ENCODE data around the gene MFNG. TPM values are rescaled to one million over a fixed set of nuclear protein-coding genes. Genes with fewer than 3 reads are reported as not detected.
A peak's percentile ranks its signal among the peaks of the same experiment; 100 is the strongest.

MFNG gene
- total and polyA plus RNA-seq, 4 experiments from 2014 or later, result 213 to 441 (median 278) TPM

DNA sequence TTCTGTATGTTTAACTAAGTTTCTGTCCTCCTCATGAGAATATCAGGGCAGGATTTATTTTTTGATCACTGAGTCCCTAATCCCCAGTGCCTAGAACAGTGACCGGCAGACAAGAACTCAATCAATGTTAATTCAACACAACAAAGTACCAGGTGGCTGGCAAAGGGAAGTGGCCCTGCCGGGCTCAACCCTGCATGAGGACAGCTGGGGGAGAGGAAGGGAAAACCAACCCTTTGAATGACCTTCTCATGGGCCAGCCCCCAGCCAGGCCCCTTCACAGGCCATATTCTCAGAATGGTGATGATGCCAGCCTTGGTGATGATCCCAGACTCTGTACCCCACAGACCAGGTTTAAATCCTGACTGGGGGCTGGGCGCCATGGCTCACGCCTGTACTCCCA, 1.4 kb upstream of the MFNG start:
- POLR2A ChIA-PET (ENCODE audit: partially characterized antibody), result interaction anchor here (2.0 to 4.6 kb wide), 3 partner anchors 120 to 711 kb away, joined by 4 to 77 read pairs (median 44); partner anchors contain the start of genes GGA1, IFT27 and RAC2
- DNase-seq, result no peak
- Mint-ChIP-seq H3K27ac (peak overlapping the region; percentile 65 to 98 (median 96)), H3K36me3 (peaks cover 4 to 24% of the 10 kb centered on the region in 2 donors), H3K9me3 (peaks cover 0 to 3% (median 0%) of the 10 kb centered on the region in 8 donors), H3K4me1 (peaks cover 30 to 77% (median 50%) of the 10 kb centered on the region in 4 donors), H3K4me3 (peak overlapping the region; percentile 89 to 98 (median 96)), H3K27me3 (no peaks in the 10 kb centered on the region)
- no peaks in the 10 kb centered on the region for H3K27me3 ChIP-seq (ENCODE audit: insufficient read depth, low read length)
- peak overlapping the region; percentile 85 for H3K27ac ChIP-seq (ENCODE audit: low read depth, low read length)
- intact Hi-C loops (cut with micrococcal nuclease), result no loop called here
- H3K4me3 ChIP-seq (ENCODE audit: low read length in 2 of 2), result no peak overlapping the region
- peaks cover 51% of the 10 kb centered on the region for H3K4me1 ChIP-seq (ENCODE audit: insufficient read depth, low read length)
- H3K9me3 ChIP-seq (ENCODE audit: control insufficient read depth in 1 of 2, low read length in 2 of 2), result no peaks in the 10 kb centered on the region
- H3K36me3 ChIP-seq (ENCODE audit: insufficient read depth, low read length), result peaks cover 2% of the 10 kb centered on the region
- CTCF ChIA-PET (ENCODE audit: partially characterized antibody), result interaction anchor here (2.5 kb wide), 1 partner anchor 10 kb away, joined by 12 read pairs; no protein-coding TSS in a partner anchor

GRCh38 chr22:37487129-37487528, 945 bp upstream of the MFNG start:
- ChIA-PET POLR2A (ENCODE audit: partially characterized antibody) (interaction anchor here (1.4 to 4.8 kb wide), 10 partner anchors 8 to 711 kb away, joined by 4 to 77 read pairs (median 18); partner anchors contain the start of genes GGA1, IFT27, IL2RB and RAC2), CTCF (ENCODE audit: partially characterized antibody) (interaction anchor here (0.8 to 4.3 kb wide), 7 partner anchors 10 to 219 kb away, joined by 3 to 40 read pairs (median 8); partner anchors contain the start of gene GGA1)
- Histone ChIP-seq H3K27ac (ENCODE audit: low read depth, low read length) (peak overlapping the region; percentile 85), H3K27me3 (ENCODE audit: insufficient read depth, low read length) (no peaks in the 10 kb centered on the region), H3K4me3 (ENCODE audit: low read length in 2 of 2) (no peak overlapping the region), H3K9me3 (ENCODE audit: control insufficient read depth in 1 of 2, low read length in 2 of 2) (no peaks in the 10 kb centered on the region), H3K4me1 (ENCODE audit: insufficient read depth, low read length) (peaks cover 55% of the 10 kb centered on the region), H3K36me3 (ENCODE audit: insufficient read depth, low read length) (peaks cover 6% of the 10 kb centered on the region)
- Mint-ChIP-seq H3K9me3 (peaks cover 0 to 3% (median 0%) of the 10 kb centered on the region in 8 donors), H3K36me3 (peaks cover 8 to 28% of the 10 kb centered on the region in 2 donors), H3K4me1 (peaks cover 34 to 80% (median 54%) of the 10 kb centered on the region in 4 donors), H3K27ac (peak overlapping the region; percentile 94 to 98 (median 96)), H3K4me3 (peak overlapping the region; percentile 89 to 98 (median 96)), H3K27me3 (no peaks in the 10 kb centered on the region)
- no peak for DNase-seq
- intact Hi-C loops (cut with micrococcal nuclease), result no loop called here

GRCh38 chr22:37485395-37486223, 575 bp downstream of the MFNG start:
- Mint-ChIP-seq H3K9me3 (peaks cover 0 to 3% (median 0%) of the 10 kb centered on the region in 8 donors), H3K36me3 (peaks cover 16 to 40% of the 10 kb centered on the region in 2 donors), H3K27ac (peak overlapping the region; percentile 94 to 98 (median 96)), H3K4me1 (peaks cover 42 to 92% (median 61%) of the 10 kb centered on the region in 4 donors), H3K27me3 (no peaks in the 10 kb centered on the region), H3K4me3 (peak overlapping the region; percentile 89 to 98 (median 96))
- ChIA-PET CTCF (ENCODE audit: partially characterized antibody) (interaction anchor here (1.1 to 4.3 kb wide), 10 partner anchors 10 to 122 kb away, joined by 3 to 40 read pairs (median 6); partner anchors contain the start of gene GGA1), POLR2A (ENCODE audit: partially characterized antibody) (interaction anchor here (0.5 to 4.8 kb wide), 25 partner anchors 9 to 709 kb away, joined by 3 to 77 read pairs (median 6); partner anchors contain the start of genes CARD10, GGA1, IFT27 and IL2RB)
- peaks cover 18% of the 10 kb centered on the region for H3K36me3 ChIP-seq (ENCODE audit: insufficient read depth, low read length)
- H3K4me1 ChIP-seq (ENCODE audit: insufficient read depth, low read length), result peaks cover 68% of the 10 kb centered on the region
- intact Hi-C loops (cut with micrococcal nuclease), result loop anchor here (1.0 to 2.0 kb wide), 3 partner anchors 53 to 123 kb away; partner anchors contain the start of gene GGA1
- no peaks in the 10 kb centered on the region for H3K27me3 ChIP-seq (ENCODE audit: insufficient read depth, low read length)
- peak overlapping the region; percentile 85 to 87 for H3K4me3 ChIP-seq (ENCODE audit: low read length in 2 of 2)
- peak in 4 of 5 donors; percentile 15 to 50 (median 24) for DNase-seq
- H3K9me3 ChIP-seq (ENCODE audit: control insufficient read depth in 1 of 2, low read length in 2 of 2), result no peaks in the 10 kb centered on the region
- peak overlapping the region; percentile 85 for H3K27ac ChIP-seq (ENCODE audit: low read depth, low read length)

GRCh38 chr22:37484480-37485394, 1.4 kb downstream of the MFNG start:
- intact Hi-C loops (cut with micrococcal nuclease), result loop anchor here (1.0 to 2.0 kb wide), 3 partner anchors 54 to 124 kb away; partner anchors contain the start of gene GGA1
- Histone ChIP-seq H3K4me3 (ENCODE audit: low read length in 2 of 2) (peak overlapping the region; percentile 85 to 87), H3K4me1 (ENCODE audit: insufficient read depth, low read length) (peaks cover 68% of the 10 kb centered on the region), H3K36me3 (ENCODE audit: insufficient read depth, low read length) (peaks cover 27% of the 10 kb centered on the region), H3K27ac (ENCODE audit: low read depth, low read length) (peak overlapping the region; percentile 85), H3K9me3 (ENCODE audit: control insufficient read depth in 1 of 2, low read length in 2 of 2) (no peaks in the 10 kb centered on the region), H3K27me3 (ENCODE audit: insufficient read depth, low read length) (no peaks in the 10 kb centered on the region)
- peak overlapping the region; percentile 94 to 98 (median 96) for H3K27ac Mint-ChIP-seq
- H3K27me3 Mint-ChIP-seq, result no peaks in the 10 kb centered on the region
- ChIA-PET CTCF (ENCODE audit: partially characterized antibody) (interaction anchor here (0.6 to 4.3 kb wide), 10 partner anchors 10 to 321 kb away, joined by 3 to 40 read pairs (median 5); partner anchors contain the start of genes CYTH4 and GGA1), POLR2A (ENCODE audit: partially characterized antibody) (interaction anchor here (0.5 to 4.8 kb wide), 25 partner anchors 10 to 465 kb away, joined by 3 to 77 read pairs (median 5); partner anchors contain the start of genes ANKRD54, CARD10, GGA1 and MPST)
- peak; percentile 81 to 87 (median 85) for DNase-seq
- H3K36me3 Mint-ChIP-seq, result peaks cover 16 to 44% of the 10 kb centered on the region in 2 donors
- H3K4me1 Mint-ChIP-seq, result peaks cover 42 to 84% (median 58%) of the 10 kb centered on the region in 4 donors
- H3K4me3 Mint-ChIP-seq, result peak overlapping the region; percentile 89 to 98 (median 96)
- peaks cover 0 to 3% (median 0%) of the 10 kb centered on the region in 8 donors for H3K9me3 Mint-ChIP-seq

DNA sequence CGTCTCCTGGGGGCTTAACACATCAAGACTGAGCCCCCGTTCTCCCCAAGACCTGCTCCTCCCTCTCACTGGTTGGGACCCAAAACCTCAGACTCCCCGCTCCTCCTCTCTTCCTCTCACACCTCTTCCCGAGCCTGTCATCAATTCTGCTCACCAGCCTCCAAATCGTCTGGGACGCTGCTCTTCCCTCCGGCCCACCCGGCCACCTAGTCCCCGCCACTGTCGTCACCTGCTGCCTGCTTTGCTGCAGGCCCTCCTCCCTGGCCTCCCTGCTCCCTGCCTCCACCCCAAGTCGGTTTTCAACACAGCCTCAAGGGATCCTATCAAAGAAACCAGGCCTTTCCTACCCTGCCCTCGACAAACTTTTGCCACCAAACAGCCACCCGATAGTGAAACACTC, 3.1 kb downstream of the MFNG start:
- peaks cover 57% of the 10 kb centered on the region for H3K4me1 ChIP-seq (ENCODE audit: insufficient read depth, low read length)
- peak overlapping the region; percentile 85 for H3K27ac ChIP-seq (ENCODE audit: low read depth, low read length)
- H3K27me3 Mint-ChIP-seq, result no peaks in the 10 kb centered on the region
- peak overlapping the region; percentile 92 to 96 (median 94) for H3K27ac Mint-ChIP-seq
- intact Hi-C loops (cut with micrococcal nuclease), result no loop called here
- H3K27me3 ChIP-seq (ENCODE audit: insufficient read depth, low read length), result no peaks in the 10 kb centered on the region
- peak in 1 of 5 donors; percentile 11 for DNase-seq
- POLR2A ChIA-PET (ENCODE audit: partially characterized antibody), result interaction anchor here (3.9 to 4.8 kb wide), 3 partner anchors 10 to 264 kb away, joined by 12 to 53 read pairs (median 44); partner anchors contain the start of gene RAC2
- H3K4me3 ChIP-seq (ENCODE audit: low read length in 2 of 2), result no peak overlapping the region
- peaks cover 38 to 68% (median 48%) of the 10 kb centered on the region in 4 donors for H3K4me1 Mint-ChIP-seq
- H3K36me3 Mint-ChIP-seq, result peaks cover 16 to 57% of the 10 kb centered on the region in 2 donors
- CTCF ChIA-PET (ENCODE audit: partially characterized antibody), result interaction anchor here (0.7 to 4.3 kb wide), 3 partner anchors 10 to 15 kb away, joined by 5 to 40 read pairs (median 5); no protein-coding TSS in a partner anchor
- peaks cover 0 to 3% (median 0%) of the 10 kb centered on the region in 8 donors for H3K9me3 Mint-ChIP-seq
- H3K9me3 ChIP-seq (ENCODE audit: control insufficient read depth in 1 of 2, low read length in 2 of 2), result no peaks in the 10 kb centered on the region
- H3K4me3 Mint-ChIP-seq, result peak overlapping the region; percentile 86 to 98 (median 94)
- H3K36me3 ChIP-seq (ENCODE audit: insufficient read depth, low read length), result peaks cover 41% of the 10 kb centered on the region

GRCh38 chr22:37482244-37482643, 3.9 kb downstream of the MFNG start:
- peaks cover 49% of the 10 kb centered on the region for H3K36me3 ChIP-seq (ENCODE audit: insufficient read depth, low read length)
- H3K27me3 ChIP-seq (ENCODE audit: insufficient read depth, low read length), result no peaks in the 10 kb centered on the region
- intact Hi-C loops (cut with micrococcal nuclease), result no loop called here
- POLR2A ChIA-PET (ENCODE audit: partially characterized antibody), result interaction anchor here (4.8 kb wide), 1 partner anchor 9 kb away, joined by 53 read pairs; no protein-coding TSS in a partner anchor
- no peaks in the 10 kb centered on the region for H3K9me3 ChIP-seq (ENCODE audit: control insufficient read depth in 1 of 2, low read length in 2 of 2)
- peak overlapping the region; percentile 47 to 98 (median 82) for H3K4me3 Mint-ChIP-seq
- H3K36me3 Mint-ChIP-seq, result peaks cover 20 to 63% of the 10 kb centered on the region in 2 donors
- H3K27me3 Mint-ChIP-seq, result no peaks in the 10 kb centered on the region
- CTCF ChIA-PET (ENCODE audit: partially characterized antibody), result interaction anchor here (0.7 kb wide), 1 partner anchor 9 kb away, joined by 5 read pairs; no protein-coding TSS in a partner anchor
- peak in 2 of 5 donors; percentile 8 to 39 for DNase-seq
- H3K27ac ChIP-seq (ENCODE audit: low read depth, low read length), result no peak overlapping the region
- peaks cover 0 to 3% (median 0%) of the 10 kb centered on the region in 8 donors for H3K9me3 Mint-ChIP-seq
- H3K4me1 ChIP-seq (ENCODE audit: insufficient read depth, low read length), result peaks cover 50% of the 10 kb centered on the region
- H3K4me3 ChIP-seq (ENCODE audit: low read length in 2 of 2), result no peak overlapping the region
- peak overlapping the region; percentile 92 to 96 (median 94) for H3K27ac Mint-ChIP-seq
- peaks cover 34 to 60% (median 43%) of the 10 kb centered on the region in 4 donors for H3K4me1 Mint-ChIP-seq
